Measurements from ENCODE around the gene SUGCT.

- TF ChIP-seq, protein P1, sequence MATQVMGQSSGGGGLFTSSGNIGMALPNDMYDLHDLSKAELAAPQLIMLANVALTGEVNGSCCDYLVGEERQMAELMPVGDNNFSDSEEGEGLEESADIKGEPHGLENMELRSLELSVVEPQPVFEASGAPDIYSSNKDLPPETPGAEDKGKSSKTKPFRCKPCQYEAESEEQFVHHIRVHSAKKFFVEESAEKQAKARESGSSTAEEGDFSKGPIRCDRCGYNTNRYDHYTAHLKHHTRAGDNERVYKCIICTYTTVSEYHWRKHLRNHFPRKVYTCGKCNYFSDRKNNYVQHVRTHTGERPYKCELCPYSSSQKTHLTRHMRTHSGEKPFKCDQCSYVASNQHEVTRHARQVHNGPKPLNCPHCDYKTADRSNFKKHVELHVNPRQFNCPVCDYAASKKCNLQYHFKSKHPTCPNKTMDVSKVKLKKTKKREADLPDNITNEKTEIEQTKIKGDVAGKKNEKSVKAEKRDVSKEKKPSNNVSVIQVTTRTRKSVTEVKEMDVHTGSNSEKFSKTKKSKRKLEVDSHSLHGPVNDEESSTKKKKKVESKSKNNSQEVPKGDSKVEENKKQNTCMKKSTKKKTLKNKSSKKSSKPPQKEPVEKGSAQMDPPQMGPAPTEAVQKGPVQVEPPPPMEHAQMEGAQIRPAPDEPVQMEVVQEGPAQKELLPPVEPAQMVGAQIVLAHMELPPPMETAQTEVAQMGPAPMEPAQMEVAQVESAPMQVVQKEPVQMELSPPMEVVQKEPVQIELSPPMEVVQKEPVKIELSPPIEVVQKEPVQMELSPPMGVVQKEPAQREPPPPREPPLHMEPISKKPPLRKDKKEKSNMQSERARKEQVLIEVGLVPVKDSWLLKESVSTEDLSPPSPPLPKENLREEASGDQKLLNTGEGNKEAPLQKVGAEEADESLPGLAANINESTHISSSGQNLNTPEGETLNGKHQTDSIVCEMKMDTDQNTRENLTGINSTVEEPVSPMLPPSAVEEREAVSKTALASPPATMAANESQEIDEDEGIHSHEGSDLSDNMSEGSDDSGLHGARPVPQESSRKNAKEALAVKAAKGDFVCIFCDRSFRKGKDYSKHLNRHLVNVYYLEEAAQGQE (IDR thresholded peaks at IDR 0.05; ENCODE audit: insufficient read depth in 1 of 2, low read depth in 2 of 2, low read length in 2 of 2): no peak
- TF ChIP-seq POLR2AphosphoS5 (IDR thresholded peaks at IDR 0.05; ENCODE audit: low read depth, low read length): no peak
- no peak for TF ChIP-seq TAF1 (IDR thresholded peaks at IDR 0.05; ENCODE audit: borderline replicate concordance, insufficient read depth, low read length)
Measured at GRCh38 chr7:40509287-40509996, 374.6 kb downstream of the SUGCT start.
